ENCODE measurements around the gene THUMPD3. TPM values are rescaled to one million over a fixed set of nuclear protein-coding genes. Genes with fewer than 3 reads are reported as not detected.

The THUMPD3 gene
- total RNA-seq: 10 to 100 TPM; 19.8 to 37.6 (median 27.0) TPM

DNA sequence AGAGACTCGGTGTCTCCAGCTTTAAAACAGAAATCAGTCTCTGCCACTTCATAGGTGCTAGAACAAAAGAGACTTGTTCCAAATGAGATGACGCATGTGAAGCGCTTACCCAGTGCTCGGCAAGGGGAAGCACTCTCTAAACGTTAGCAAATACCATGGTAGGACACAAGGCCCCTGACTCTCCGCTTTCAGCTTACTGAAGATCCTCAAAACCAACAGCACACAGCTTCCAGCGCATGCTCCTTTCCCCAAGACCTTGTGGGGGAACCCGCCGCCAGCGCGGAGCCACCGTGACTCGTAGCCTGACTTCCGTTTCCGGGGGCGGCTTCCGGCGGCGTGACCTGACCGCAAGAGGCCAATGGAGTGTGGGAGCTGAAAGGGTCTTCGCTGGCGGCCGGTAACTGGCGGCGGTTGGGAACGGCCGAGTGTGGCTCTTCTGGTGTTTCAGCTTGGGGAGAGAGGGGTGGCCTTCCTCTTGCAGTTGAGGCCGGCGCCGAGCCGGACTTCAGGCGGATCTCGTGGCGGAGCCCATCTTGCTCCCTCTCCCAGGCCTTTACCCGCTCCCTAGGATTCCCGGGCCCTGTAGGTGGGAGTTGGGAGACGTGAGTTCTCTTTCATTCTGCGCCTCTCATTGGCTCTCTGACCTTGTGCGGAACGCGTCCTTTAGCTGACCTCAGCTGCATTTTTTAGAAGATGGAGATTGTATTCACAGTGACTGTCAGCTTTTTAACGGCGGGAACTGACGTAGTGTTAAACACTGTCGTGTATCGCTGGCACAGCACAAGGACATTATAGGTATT is at the start of gene THUMPD3:
Gene THUMPD3 (plus strand): TSS at position 324 of the 800 bp plus-strand sequence. CDS start 2,015 bp downstream, outside the sequence.
- WGBS, 2 donors: 1% methylated on average over 43 to 46 of the region's 46 CpGs
- TF ChIP-seq, protein P1, sequence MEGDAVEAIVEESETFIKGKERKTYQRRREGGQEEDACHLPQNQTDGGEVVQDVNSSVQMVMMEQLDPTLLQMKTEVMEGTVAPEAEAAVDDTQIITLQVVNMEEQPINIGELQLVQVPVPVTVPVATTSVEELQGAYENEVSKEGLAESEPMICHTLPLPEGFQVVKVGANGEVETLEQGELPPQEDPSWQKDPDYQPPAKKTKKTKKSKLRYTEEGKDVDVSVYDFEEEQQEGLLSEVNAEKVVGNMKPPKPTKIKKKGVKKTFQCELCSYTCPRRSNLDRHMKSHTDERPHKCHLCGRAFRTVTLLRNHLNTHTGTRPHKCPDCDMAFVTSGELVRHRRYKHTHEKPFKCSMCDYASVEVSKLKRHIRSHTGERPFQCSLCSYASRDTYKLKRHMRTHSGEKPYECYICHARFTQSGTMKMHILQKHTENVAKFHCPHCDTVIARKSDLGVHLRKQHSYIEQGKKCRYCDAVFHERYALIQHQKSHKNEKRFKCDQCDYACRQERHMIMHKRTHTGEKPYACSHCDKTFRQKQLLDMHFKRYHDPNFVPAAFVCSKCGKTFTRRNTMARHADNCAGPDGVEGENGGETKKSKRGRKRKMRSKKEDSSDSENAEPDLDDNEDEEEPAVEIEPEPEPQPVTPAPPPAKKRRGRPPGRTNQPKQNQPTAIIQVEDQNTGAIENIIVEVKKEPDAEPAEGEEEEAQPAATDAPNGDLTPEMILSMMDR (IDR thresholded peaks at IDR 0.05): no peak
- TF ChIP-seq POLR2A (IDR thresholded peaks at IDR 0.05): peak in 1 of 2 donors; percentile 34
- H3K4me3 ChIP-seq (ENCODE audit: low read depth, poor library complexity, severe bottlenecking): peak within 1 kb of the TSS; percentile 55
- peak; percentile 78 to 97 for DNase-seq (ENCODE audit: low spot score in 2 of 2)
- intact Hi-C loops (cut with DNase I; ENCODE audit: low total_unique reads): no loop called here

GRCh38 chr3:9314796-9315195 is 48.1 kb upstream of the THUMPD3 start:
- TF ChIP-seq, protein P1 (IDR thresholded peaks at IDR 0.05): no peak
- no peak for TF ChIP-seq POLR2A (IDR thresholded peaks at IDR 0.05)
- DNase-seq (ENCODE audit: low spot score in 2 of 2): no peak
- H3K4me3 ChIP-seq (ENCODE audit: low read depth, poor library complexity, severe bottlenecking): no peak overlapping the region
- intact Hi-C loops (cut with DNase I; ENCODE audit: low total_unique reads): no loop called here
- 32 to 40% methylated on average over 2 of the region's 2 CpGs for WGBS, 2 donors

- no peak for DNase-seq (ENCODE audit: low spot score in 2 of 2)
- intact Hi-C loops (cut with DNase I; ENCODE audit: low total_unique reads): no loop called here
- no peak overlapping the region for H3K4me3 ChIP-seq (ENCODE audit: low read depth, poor library complexity, severe bottlenecking)
- 31 to 33% methylated on average over 13 of the region's 13 CpGs for WGBS, 2 donors
- TF ChIP-seq POLR2A (IDR thresholded peaks at IDR 0.05): no peak
- TF ChIP-seq, protein P1 (IDR thresholded peaks at IDR 0.05): no peak
These were observed 45.9 kb upstream of the THUMPD3 start for GRCh38 chr3:9316881-9317361.

DNA sequence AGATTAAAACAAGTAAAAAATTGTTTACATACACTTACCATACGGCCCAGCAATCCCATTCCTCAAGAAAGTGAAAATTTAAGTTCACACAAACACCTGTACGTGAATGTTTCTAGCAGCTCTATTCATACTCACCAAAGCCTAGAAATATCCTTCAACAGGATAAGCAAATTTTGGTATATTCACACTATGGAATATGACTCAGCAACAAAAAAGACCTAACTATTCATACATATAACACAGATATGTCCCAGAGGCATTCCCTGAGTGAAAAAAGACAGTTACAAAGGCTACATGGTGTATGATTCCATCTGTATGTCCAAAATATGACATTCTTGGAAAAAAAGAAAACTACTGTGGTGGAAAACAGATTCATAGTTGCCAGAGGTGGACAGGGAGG is 40.1 kb upstream of the THUMPD3 start:
- TF ChIP-seq, protein P1 (IDR thresholded peaks at IDR 0.05): no peak
- TF ChIP-seq POLR2A (IDR thresholded peaks at IDR 0.05): no peak
- intact Hi-C loops (cut with DNase I; ENCODE audit: low total_unique reads): no loop called here
- no peak for DNase-seq (ENCODE audit: low spot score in 2 of 2)
- WGBS, 2 donors: 94 to 98% methylated on average over 2 of the region's 2 CpGs
- H3K4me3 ChIP-seq (ENCODE audit: low read depth, poor library complexity, severe bottlenecking): no peak overlapping the region

DNA sequence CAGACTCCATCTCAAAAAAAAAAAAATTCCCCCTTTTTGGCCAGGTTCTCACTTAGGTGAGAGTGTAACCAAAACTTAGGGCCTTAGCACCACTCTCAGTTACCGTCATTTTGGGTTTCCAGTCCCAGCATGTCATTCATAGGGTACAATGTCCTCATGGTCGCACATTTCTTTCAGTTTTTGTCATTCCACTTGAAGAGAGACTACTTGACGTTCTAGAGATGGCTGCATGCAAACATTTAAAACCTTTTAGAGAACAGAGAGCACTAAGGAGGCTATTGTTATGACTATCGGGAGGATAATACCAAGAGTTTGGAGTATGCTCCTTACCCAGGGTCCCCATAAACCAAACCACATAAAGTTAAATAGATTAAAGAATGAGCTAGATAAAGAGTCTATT is 37.9 kb upstream of the THUMPD3 start:
- DNase-seq (ENCODE audit: low spot score in 2 of 2): no peak
- 85 to 96% methylated on average over 4 of the region's 4 CpGs for WGBS, 2 donors
- intact Hi-C loops (cut with DNase I; ENCODE audit: low total_unique reads): no loop called here
- no peak overlapping the region for H3K4me3 ChIP-seq (ENCODE audit: low read depth, poor library complexity, severe bottlenecking)
- TF ChIP-seq, protein P1 (IDR thresholded peaks at IDR 0.05): no peak
- no peak for TF ChIP-seq POLR2A (IDR thresholded peaks at IDR 0.05)

Measured in lower leg skin (tissue), 4 donors.